Activated CD8-positive, alpha-beta memory T cell treated with anti-CD3 and anti-CD28 coated beads for 4 hours (primary cell): ENCODE results near the gene S1PR4.
A peak's percentile ranks its signal among the peaks of the same experiment; 100 is the strongest.
"Not testable (repeated sequence)": the region's sequence is repeated elsewhere in the genome, so short reads cannot be mapped to it uniquely, and the experiment has no call there.

Experiments
- DNase-seq, 2 donors: peaks; one replicate each; pipeline ENCODE4 v3.0.0-alpha.2; 2020; ENCODE audit warnings: low read depth in 2 of 2

Gene S1PR4

DNA sequence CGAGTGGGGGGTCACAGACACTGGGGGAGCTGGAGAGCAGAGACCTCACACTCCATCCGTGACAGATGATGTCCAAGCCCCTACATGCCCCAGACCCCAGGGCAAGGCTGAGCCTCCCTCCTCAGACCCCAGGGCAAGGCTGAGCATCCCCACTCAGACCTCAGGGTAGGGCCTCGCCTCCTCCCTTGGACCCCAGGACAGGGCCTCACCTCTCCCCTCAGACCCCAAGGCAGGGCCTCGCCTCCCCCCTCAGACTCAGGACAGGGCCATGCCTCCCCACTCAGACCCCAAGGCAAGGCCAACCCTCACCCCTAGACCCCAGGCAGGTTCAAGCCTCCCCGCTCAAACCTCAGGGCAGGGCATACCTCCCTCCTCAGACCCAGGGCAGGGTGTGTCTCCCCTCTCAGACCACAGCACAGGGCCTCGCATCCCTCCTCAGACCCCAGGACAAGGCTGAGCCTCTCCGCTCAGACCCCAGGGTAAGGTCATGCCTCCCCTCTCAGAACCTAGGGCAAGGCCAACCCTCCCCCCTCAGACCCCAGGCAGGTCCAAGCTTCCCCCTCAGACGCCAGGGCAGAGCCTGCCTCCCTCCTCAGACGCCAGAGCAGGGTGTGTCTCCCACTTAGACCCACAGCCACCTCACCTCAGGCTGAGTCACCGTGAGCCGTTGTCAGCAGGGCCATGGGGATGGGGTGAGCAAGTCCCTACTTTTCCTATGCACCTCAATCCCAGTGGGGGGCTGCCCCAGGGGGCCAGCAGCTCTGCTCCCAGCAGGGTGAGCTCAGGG, 1.7 kb upstream of the S1PR4 start:
- DNase-seq, result peak in 1 of 2 donors; percentile 63

DNA sequence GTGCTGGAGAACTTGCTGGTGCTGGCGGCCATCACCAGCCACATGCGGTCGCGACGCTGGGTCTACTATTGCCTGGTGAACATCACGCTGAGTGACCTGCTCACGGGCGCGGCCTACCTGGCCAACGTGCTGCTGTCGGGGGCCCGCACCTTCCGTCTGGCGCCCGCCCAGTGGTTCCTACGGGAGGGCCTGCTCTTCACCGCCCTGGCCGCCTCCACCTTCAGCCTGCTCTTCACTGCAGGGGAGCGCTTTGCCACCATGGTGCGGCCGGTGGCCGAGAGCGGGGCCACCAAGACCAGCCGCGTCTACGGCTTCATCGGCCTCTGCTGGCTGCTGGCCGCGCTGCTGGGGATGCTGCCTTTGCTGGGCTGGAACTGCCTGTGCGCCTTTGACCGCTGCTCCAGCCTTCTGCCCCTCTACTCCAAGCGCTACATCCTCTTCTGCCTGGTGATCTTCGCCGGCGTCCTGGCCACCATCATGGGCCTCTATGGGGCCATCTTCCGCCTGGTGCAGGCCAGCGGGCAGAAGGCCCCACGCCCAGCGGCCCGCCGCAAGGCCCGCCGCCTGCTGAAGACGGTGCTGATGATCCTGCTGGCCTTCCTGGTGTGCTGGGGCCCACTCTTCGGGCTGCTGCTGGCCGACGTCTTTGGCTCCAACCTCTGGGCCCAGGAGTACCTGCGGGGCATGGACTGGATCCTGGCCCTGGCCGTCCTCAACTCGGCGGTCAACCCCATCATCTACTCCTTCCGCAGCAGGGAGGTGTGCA, 587 bp downstream of the S1PR4 start:
- DNase-seq, result no peak

DNA sequence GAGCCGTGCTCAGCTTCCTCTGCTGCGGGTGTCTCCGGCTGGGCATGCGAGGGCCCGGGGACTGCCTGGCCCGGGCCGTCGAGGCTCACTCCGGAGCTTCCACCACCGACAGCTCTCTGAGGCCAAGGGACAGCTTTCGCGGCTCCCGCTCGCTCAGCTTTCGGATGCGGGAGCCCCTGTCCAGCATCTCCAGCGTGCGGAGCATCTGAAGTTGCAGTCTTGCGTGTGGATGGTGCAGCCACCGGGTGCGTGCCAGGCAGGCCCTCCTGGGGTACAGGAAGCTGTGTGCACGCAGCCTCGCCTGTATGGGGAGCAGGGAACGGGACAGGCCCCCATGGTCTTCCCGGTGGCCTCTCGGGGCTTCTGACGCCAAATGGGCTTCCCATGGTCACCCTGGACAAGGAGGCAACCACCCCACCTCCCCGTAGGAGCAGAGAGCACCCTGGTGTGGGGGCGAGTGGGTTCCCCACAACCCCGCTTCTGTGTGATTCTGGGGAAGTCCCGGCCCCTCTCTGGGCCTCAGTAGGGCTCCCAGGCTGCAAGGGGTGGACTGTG, 1.2 kb downstream of the S1PR4 start:
- DNase-seq, result no peak

DNA sequence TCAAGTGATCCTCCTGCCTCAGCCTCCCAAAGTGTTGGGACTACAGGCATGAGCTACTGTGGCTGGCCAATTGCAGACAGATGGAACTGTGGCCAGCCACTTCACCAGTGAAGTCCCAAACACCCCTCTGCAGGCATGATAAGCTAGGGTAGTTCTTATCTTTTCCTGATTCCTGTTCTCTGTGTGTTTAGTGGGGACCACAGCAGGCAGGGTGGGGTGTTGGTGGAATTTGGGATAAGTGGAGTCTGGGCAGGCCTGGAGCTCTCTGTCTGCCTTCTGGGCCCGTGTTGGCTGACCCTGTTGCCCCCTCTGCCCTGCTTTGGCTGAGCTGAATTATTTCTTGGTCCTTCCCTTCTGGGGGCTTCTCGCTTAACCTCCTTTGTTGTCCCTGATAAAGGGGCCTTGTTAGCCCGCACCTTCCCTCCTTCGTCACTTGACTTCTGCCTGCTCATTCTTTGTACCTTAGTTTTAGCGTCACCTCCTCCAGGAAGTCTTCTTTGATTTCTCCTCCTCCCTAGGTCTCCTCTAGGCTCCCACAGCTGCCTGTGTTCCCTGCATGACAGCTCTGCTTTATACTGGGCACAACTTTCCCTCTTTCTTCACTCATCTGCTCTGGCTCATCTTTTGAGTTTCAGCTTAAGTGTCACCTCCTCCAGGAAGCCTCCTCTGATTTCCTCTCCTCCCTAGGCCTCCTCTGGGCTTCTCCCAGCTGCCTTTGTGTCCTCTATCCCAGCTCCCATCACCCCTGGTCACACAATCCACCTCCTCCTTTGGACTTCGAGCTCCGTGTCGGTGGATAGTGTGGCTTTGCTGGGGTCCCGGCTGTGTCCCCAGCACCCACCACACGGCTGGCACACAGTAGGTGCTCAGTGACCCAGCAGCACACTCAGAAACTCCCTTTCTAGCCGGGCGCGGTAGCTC, 5.4 kb downstream of the S1PR4 start:
- DNase-seq, result no peak

DNA sequence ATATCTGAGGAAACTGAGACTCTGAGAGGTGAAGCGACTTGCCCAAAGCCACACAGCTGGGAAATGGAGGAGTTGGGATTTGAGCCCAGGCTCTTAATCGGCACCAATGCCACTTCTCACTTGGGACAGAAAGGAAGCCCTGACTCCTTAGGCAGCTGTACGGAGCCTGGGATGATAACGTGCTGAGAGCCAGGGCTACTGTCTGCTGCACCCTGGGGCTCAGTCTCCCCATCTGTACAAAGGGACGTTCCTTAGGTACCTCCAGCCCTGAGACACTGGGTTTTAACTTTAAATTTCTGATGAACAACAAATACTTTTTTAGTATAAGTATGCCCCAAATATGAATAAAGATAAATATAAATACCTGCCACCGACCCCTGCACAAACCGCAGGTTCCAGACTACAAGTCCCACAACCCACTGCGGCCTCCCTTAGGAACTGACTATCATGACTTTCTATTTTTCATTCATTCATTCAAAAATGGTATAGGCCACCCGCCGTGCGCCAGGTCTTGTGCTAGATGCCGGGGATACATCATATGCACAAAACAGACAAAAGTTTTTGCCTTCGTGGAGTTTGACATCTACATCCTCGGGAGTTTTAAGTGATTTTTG, 6.4 kb downstream of the S1PR4 start:
- peak in 1 of 2 donors; percentile 43 for DNase-seq

DNA sequence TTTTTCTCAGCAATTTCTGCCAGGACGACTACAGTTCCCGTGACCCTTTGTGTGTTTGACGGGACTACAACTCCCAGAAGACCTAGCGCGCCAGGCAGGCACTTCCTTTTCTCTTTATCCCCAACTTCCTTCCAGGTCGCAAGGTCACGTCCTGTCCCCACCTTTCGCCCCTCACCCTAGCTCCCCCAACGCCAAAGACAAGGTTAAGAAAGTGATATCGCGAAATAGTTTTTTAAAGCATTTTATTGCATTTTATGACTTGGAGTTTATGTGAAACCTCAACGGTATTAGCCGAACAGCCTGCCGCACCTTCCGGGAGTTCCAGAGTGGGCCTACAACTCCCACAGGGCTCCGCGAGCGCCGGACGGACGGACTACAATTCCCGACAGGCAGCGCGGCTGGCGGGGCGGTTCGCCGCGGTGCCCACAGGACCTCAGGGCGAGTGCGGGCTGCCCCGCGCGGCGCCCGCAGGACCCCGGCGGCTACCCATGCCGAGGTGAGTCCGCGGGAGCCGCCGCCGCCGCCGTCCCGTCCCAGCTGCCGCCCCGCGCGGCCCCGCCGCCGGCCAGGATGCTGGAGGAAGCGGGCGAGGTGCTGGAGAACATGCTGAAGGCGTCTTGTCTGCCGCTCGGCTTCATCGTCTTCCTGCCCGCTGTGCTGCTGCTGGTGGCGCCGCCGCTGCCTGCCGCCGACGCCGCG, 7.0 kb downstream of the S1PR4 start, which contains the start of gene NCLN:
Gene NCLN (plus strand): TSS at position 470 of the 699 bp plus-strand sequence. CDS start 101 bp downstream, at position 571.
- peak; percentile 87 to 88 for DNase-seq

DNA sequence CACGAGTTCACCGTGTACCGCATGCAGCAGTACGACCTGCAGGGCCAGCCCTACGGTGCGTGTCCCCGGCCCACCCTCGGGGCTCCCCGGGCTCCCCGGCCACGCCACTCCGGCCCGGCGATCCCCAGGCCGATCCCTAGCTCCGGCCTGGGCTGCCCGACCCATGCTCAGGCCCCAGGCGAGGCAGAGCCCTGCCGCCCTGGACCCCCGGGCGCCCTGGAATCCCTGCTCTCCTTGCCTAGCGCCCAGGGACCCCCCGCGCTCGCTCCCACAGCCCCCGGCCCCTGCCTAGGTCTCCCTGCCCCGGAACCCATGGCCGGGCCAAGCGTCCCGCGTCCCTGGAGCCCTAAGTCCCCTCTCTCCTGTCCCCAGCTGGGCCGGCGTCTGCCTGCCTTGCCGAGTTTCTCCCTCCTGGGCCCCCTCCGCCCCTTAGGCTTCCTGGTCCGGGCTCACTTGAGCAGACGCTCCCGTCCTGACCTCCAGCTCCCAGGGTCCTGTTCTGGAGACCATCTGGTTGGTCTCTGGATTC, 7.7 kb downstream of the S1PR4 start:
- no peak for DNase-seq

DNA sequence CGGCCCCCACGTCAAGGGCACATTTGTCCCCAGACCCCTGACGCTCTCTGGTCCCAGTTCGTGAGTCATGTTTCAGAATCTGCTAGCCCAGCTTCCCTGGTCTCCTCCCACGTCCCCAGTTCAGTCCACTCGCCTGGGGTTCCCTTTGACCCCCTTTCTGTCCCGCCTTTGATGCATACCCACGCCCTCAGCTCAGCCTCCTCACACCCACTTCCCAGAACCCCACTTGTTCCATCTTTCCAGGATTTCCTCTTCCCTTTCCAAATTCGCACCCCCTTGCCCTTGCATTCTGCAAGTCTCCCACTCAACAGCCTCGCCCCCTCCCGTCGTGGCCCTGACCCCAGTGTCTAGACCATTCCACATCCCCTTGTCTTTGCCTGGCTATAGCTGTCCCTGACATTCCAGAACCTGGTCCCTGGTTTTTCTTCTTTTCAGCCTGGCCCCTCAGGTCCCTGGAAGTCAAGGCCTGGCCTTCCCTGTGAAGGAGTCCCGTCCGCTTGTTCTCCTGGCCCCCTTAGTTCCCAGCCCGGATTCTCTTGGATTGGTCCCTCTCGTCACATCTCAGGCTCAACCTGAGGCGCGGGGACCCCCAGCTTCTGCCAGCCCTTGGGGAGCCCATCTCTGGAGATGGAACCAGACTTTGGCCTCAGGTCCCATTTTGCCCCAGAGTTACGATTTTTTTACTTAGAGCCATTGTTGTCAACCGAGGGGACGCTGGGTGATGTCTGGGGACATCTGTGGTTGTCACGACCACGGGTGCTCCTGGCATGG, 8.5 kb downstream of the S1PR4 start:
- no peak for DNase-seq

- DNase-seq, result no peak
Measured at GRCh38 chr19:3187662-3188511, 9.3 kb downstream of the S1PR4 start.

- DNase-seq, result no peak
Measured at GRCh38 chr19:3188627-3189596, 10.3 kb downstream of the S1PR4 start.

- no peak for DNase-seq
Measured at GRCh38 chr19:3189702-3190469, 11.3 kb downstream of the S1PR4 start.

DNA sequence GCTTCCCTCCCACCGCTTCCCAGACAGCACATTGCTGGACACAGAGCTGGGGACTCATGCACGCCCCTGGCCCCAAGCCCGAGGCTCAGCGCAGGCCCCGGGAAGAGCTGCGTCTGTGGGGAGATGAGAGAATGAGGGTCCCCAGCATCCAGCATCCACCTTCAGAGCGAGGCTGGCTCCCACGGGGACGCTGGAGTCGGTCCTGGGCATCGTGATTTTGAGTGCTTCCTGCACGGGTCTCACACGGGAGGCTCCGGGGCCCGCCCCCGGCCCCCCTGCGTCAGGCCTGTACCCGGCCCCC, 11.9 kb downstream of the S1PR4 start:
- no peak for DNase-seq

GRCh38 chr19:3190921-3191805, 12.6 kb downstream of the S1PR4 start:
- no peak for DNase-seq

- not testable (repeated sequence) for DNase-seq
Measured at GRCh38 chr19:3191806-3192104, 13.2 kb downstream of the S1PR4 start.

DNA sequence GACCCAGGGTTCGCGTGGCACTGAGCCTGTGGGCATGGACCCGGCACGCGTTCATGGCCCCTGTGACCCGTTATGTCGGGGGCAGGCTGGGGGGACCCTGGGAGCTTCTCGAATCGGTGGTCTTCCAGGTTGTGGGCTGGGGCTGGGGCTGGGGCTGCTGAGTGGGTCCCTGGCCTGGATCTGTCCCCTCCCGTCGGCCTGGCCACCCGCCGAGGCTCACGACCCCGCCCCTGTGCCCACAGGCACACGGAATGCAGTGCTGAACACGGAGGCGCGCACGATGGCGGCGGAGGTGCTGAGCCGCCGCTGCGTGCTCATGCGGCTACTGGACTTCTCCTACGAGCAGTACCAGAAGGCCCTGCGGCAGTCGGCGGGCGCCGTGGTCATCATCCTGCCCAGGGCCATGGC, 13.7 kb downstream of the S1PR4 start:
- no peak for DNase-seq

DNA sequence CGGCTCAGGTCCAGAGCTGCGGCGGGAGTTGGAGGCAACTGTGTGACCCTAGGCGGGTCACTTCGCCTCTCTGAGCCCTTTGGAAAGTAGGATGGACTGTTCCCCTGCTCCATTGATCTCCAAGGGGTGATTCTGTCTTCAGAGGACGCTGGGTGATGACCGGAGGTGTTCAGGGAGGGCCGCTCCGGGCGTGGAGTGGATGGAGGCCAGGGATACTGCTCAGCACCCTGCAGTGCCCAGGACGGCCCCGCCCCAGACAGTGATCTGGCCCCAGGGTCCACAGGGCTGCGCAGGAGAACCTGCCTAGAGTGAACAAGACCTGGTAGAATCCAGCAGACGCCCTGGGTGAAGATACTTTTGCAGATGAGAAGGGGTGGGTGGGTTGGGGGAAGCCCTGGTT, 14.1 kb downstream of the S1PR4 start:
- DNase-seq, result no peak
